GM18498 (cell line): ENCODE data around the gene UVSSA.
"Not testable (repeated sequence)": the region's sequence is repeated elsewhere in the genome, so short reads cannot be mapped to it uniquely, and the experiment has no call there.

Experiments used
- ATAC-seq: cut with Tn5 transposase; IDR thresholded peaks from one replicate; pipeline ENCODE4 v1.9.1; 2021; ENCODE audit warnings: mild to moderate bottlenecking, moderate library complexity; ENCODE audit not compliant: unreplicated experiment

The UVSSA gene

GRCh38 chr4:1315836-1316536 lies 31.0 kb upstream of the UVSSA start:
- no peak for ATAC-seq

GRCh38 chr4:1316537-1317168 lies 30.4 kb upstream of the UVSSA start:
- ATAC-seq: no peak

GRCh38 chr4:1317177-1318045 lies 29.6 kb upstream of the UVSSA start:
- no peak for ATAC-seq

GRCh38 chr4:1318046-1318375 lies 29.0 kb upstream of the UVSSA start:
- ATAC-seq: no peak

GRCh38 chr4:1318488-1319213 lies 28.4 kb upstream of the UVSSA start:
- no peak for ATAC-seq

GRCh38 chr4:1321486-1321885 lies 25.5 kb upstream of the UVSSA start:
- no peak for ATAC-seq

- ATAC-seq: no peak
Observed at GRCh38 chr4:1321946-1322650, 24.9 kb upstream of the UVSSA start.

GRCh38 chr4:1323280-1323634 lies 23.8 kb upstream of the UVSSA start:
- no peak for ATAC-seq

GRCh38 chr4:1323635-1324442 lies 23.2 kb upstream of the UVSSA start:
- no peak for ATAC-seq

- ATAC-seq: not testable (repeated sequence)
Observed at GRCh38 chr4:1324443-1325175, 22.4 kb upstream of the UVSSA start.

- no peak for ATAC-seq
Observed at GRCh38 chr4:1325176-1325480, 21.9 kb upstream of the UVSSA start.

GRCh38 chr4:1325681-1326635 lies 21.1 kb upstream of the UVSSA start:
- ATAC-seq: no peak

GRCh38 chr4:1326751-1327525 lies 20.1 kb upstream of the UVSSA start:
- no peak for ATAC-seq

- ATAC-seq: no peak
Observed at GRCh38 chr4:1327526-1328266, 19.3 kb upstream of the UVSSA start.

GRCh38 chr4:1328267-1329155 lies 18.5 kb upstream of the UVSSA start:
- ATAC-seq: no peak
